ENCODE data around the gene INO80B. TPM values are rescaled to one million over a fixed set of nuclear protein-coding genes. Genes with fewer than 3 reads are reported as not detected.

INO80B gene
- total and polyA plus RNA-seq, 9 of the 15 experiments (the other 6 are each of a cell fraction or from before 2014, with no cell fraction given), result 0.41 to 22.6 (median 9.0) TPM

GRCh38 chr2:74481961-74482800 lies 27.3 kb downstream of the INO80B start (continued):
- TF ChIP-seq MGA (IDR thresholded peaks at IDR 0.05), result peak; percentile 50; the same call in 1 of the 2 replicates
- TF ChIP-seq ZNF79 (CRISPR knock-in tag; IDR thresholded peaks at IDR 0.05; ENCODE audit: low read depth), result no peak
- no peak for TF ChIP-seq HNRNPH1 (optimal IDR thresholded peaks at IDR 0.05; ENCODE audit: low read depth, low read length)
- TF ChIP-seq SRF (CRISPR knock-in tag; IDR thresholded peaks at IDR 0.05), result 0 out of 4 replicates have a peak, but pooled peaks of 1 of the 2 experiments have one; percentile 19
- peak; percentile 30 for TF ChIP-seq RBM22 (IDR thresholded peaks at IDR 0.05; ENCODE audit: low read depth, low read length, poor library complexity, severe bottlenecking)
- TF ChIP-seq ZNF12 (CRISPR knock-in tag; IDR thresholded peaks at IDR 0.05), result no peak; the same call in 1 of the 2 replicates
- 0 out of 4 replicates have a peak, but pooled peaks of 1 of the 2 experiments have one; percentile 50 for TF ChIP-seq MAZ (CRISPR knock-in tag; conservative IDR thresholded peaks at IDR 0.05 in 1 of 2, IDR thresholded peaks at IDR 0.05 in 1 of 2)
- TF ChIP-seq DLX4 (CRISPR knock-in tag; IDR thresholded peaks at IDR 0.05), result no peak
- no peak for TF ChIP-seq GABPB2 (CRISPR knock-in tag; conservative IDR thresholded peaks at IDR 0.05)
- TF ChIP-seq BMI1 (IDR thresholded peaks at IDR 0.05; ENCODE audit: low read length), result no peak
- TF ChIP-seq ZNF764 (CRISPR knock-in tag; IDR thresholded peaks at IDR 0.05; ENCODE audit: low read depth), result no peak
- TF ChIP-seq CHD1 (IDR thresholded peaks at IDR 0.05; ENCODE audit: low read length), result peak; percentile 79

All from K562 (cell line).